HG03442 (cell line): ENCODE data around the gene SNX20.

ENCODE experiments used
- ATAC-seq: cut with Tn5 transposase; IDR thresholded peaks from one replicate; pipeline ENCODE4 v1.9.1; 2021; ENCODE audit warnings: mild to moderate bottlenecking, moderate library complexity; ENCODE audit not compliant: unreplicated experiment

Gene SNX20

DNA sequence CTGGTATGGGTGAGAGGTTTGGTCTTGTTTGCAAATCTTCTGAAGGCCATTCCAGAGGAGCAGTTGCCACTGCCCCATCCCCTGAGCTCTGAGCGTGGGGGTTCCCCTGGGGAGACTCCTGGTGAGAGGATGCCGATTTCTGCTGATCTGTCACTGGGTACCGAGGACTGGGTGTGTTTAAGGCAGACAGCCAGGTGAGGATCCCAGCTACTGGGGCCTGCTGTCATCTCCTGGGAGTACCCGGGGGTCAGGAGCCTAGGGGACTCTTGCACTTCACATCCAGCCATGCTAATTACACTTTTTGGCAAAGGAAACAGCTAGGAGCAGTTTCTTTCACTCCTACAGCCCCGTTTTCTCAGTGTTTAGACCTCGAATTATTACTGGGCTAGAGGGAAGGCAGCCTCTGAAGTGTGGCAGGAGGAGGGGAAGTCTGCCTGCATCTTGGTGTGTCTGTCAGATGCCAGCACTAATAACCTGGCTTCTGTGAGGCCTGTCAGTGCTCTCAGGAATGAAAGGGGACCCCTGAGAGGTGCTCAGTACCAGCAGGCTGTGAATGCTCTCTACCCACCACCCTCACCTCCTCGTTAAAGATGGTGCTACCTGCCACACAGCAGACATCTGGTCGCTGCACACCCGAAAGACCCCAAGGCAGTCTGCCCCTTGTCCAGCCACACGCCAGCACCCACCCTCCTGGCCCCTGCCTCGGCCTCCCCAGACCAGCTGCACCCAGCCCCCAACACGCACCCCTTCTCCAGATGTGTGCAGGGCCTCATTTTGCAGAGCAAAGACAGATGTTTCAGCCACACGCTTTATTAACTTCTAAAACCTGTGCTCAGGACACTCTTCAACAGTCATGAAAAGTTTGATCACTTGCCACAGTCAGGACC, 43.2 kb downstream of the SNX20 start:
- ATAC-seq, result no peak

DNA sequence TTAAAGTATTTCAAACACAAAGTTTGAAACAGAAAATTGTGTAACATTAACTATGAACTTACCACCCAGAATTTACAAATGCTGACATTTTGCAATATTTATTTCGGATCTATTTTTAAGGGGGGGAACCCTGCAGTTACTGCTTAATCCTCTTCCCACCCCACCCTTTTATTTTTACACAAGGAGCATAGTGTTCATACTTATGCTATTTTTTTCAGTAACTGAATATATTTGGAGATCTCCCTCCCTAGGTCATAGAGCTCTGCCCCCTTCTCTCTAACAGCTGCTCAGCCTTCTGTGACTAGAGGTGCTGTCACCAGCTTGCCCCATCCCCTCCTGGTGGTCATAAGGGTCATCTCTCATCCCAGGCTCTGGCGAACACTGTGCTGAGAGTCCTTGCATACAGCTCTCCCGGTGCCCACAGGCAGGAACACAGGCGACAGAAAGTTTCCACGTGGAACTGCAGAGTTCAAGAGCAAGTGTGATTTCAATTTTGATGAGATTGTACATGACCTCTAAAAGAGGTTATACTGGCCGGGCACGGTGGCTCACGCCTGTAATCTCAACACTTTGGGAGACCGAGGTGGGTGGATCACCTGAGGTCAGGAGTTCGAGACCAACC, 44.2 kb downstream of the SNX20 start:
- no peak for ATAC-seq

DNA sequence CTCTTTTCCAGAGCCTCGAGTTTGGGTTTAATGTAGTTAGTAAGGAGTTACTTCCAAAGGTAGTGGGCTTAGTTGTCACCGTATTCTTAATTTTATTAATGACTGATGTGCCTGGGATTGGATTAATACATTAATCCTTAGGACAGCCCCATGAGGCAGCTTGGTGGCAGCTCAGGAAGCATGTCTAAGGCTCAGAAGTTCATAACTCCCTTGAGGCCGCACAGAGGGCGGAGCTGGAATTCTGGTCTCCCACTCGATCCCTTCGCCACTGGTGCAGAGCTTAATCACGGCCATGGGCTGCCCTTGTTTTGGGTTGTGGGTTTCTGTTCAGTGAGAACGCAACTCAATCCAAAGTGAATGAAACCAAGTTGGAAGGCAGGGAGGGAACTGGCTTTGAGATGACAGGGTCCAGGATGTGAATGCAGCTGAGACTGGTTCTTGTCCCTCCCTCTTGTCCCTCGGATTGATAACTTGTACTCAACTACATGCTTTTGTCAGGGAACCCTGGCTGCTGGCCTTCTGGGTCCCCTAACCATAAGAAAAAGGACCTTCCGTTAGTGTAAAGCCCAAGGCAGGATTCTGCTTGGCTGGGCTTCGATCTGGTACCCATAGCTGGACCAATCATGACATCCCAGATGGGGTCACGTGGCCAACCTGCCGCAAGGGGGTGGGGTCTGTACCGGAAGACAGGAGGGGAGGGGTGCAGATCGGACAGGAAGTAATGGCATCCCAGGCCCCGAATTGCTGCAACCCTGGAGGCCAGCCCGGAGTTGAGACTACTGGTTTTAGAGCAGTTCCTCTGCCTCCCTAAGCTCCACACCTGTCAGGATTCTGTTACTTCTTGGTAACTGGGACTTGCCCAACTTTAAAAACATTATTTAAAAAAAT, 45.4 kb downstream of the SNX20 start:
- ATAC-seq, result no peak

DNA sequence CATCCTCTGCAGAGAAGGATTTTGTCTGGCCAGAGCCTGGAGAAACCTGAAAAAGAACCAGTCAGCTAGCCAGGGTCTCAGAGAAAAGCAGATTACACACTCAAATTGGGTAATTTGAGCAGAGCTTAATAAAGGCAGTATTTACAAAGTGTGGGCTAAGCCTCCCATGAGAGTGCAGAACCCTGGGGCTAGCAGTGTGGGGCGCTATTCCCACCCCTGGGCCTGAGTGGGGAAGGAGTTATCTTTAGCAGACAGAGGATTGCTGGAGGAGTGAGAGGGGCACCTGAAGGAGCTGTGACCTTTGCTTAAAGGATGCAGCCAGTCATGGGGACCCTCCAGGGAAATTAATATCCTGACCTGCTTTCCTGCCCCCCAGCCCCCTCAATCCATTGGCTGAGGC, 46.2 kb downstream of the SNX20 start:
- ATAC-seq, result no peak

DNA sequence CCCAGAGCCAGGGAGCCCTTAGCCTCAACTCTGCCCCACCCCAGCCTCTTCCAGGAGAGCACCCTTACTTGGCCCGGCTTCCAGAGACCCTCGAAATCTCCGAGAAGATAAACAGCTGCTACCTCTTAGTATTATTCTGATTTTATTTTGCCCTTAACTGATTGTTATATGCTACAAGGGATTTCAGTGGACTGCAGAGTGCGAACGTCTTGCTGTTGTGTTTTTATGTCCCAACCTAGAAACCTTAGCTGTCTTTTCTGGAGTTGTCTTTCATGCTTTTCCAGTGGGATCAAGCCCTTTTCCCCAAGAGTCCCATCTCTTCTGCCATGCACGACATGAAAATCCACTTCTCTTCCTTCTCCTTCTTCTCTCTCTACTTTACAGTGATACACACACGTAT, 47.0 kb downstream of the SNX20 start:
- ATAC-seq, result no peak

DNA sequence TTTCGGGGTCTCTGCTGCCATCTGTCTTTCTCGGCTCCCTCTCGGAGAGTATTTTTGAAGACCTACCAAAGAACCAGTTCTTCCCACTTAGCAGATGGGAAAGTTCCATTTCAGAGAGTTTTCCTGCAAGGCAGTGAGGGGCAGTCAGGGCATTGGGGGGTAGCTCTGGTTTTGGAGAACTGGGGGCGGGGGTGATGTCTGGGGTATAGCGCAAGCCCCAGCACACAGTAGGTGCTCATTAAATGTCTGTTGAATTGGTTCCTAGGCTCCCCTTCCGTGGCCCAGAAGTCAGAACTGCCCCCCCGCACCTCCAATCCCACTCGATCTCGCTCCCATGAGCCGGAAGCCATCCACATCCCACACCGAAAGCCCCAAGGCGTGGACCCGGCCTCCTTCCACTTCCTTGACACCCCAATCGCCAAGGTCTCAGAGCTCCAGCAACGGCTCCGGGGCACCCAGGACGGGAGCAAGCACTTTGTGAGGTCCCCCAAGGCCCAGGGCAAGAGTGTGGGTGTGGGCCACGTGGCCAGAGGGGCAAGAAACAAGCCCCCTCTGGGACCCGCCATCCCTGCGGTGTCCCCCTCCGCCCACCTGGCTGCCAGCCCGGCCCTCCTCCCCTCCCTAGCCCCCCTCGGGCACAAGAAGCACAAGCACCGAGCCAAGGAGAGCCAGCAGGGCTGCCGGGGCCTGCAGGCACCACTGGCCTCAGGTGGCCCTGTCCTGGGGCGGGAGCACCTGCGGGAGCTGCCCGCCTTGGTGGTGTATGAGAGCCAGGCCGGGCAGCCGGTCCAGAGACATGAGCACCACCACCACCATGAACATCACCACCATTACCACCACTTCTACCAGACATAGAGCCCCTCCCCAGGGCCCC, 47.9 kb downstream of the SNX20 start:
- no peak for ATAC-seq

DNA sequence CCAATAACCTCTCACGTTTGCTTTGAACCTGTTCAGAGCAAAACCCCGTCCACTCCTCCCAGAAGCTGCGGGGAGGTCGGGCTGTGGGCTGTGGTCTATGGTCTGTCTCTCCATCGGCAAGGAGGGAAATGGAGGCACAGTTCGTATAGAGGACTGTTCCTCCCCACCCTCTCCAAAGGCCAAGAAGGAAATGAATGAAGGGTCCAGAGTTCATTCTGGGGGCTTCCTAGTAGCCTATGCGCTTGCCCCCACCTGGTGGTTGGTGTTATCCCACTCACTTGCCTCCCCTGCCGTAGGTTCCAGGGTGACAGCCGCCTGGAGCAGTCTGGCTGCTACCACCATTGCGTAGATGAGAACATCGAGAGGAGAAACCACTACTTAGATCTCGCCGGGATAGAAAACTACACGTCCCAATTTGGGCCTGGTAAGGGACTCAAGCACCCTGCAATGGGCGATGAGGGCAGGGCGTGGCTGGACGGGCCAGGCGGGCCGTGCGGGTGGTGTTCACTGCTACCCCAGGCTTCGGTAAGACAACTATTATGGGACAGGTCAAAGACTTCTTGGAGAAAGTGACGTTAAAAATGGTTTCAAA, 49.0 kb downstream of the SNX20 start:
- no peak for ATAC-seq

DNA sequence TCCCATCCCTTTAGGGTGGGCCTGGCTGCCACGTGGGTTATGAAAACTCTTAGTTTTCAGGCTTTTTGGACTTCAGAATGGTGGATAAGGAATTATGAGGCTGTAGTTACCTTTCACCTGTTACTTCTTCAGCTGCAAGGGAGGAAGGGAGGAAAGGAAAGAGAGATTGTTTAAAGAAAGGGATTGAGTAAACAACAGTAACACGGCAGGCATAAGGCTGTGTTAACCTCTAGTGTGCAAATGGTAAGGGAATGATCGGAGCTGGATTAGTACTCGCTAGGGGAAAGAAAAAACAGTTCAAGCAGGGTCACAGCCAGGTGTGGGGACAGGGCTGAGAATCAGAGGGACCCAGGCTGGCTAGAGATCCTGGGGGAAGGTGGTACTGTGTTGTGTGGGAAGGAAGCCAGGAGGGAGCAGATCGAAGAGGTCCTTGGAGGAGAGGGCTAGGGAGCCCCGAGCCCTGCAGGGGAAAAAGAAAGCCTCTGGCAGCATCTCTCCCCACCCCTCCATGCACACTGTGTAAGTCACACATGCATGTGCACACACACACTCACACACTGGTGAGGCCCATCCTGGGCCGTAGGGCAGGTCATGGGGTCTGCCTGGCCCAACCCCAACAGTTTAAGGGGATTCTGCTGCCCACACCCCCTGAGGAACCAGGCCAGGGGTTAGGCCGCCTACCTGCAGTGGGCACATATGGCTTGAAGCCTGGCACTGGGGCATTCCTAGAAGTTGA, 49.7 kb downstream of the SNX20 start:
- no peak for ATAC-seq

DNA sequence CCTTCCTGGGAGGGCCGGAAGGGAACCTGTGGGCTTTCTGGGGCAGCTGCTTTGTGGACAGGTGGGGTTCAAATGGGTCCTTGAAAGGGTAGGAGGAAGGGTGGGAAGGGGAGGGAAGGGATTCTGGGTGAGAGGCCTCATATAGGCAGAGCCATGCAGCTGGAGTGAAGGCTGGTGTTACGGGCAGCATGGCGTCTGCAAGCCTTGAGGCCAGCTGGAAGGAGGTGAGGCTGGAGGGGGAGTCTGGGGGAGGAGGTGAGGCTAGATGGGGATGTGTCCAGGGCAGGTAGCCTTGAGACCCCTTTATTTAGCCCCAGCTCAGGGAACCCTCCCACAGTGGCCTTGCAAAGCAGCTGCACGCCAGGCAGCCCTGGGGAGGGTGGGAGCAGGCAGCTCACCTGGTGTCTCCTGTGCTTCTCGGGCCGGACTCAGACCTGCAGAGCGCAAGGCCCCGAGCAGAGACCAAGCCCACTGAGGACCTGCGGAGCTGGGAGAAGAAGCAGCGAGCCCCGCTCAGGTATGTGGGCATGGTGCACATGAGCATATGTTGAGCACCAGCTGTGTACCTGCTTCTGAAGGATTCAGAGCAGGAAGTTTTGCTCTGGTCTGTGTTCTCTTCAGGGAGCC, 50.6 kb downstream of the SNX20 start:
- no peak for ATAC-seq

DNA sequence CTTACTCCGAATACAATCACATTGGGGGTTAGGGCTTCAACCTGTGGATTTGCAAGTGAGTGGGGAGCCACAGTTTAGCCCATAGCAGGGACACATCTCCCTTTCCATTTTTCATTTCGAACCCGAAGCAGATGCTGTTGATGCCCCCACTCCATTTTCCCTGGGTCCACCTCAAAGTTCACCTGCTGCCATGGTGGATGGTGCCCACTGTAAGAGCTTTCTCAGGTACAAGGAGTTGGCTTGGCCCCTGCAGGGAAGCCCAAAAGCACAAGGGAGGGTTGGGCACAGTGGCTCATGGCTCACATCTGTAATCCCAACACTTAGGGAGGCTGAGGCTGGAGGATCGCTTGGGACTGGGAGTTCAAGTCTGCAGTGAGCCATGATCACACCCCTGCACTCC, 51.8 kb downstream of the SNX20 start:
- no peak for ATAC-seq

DNA sequence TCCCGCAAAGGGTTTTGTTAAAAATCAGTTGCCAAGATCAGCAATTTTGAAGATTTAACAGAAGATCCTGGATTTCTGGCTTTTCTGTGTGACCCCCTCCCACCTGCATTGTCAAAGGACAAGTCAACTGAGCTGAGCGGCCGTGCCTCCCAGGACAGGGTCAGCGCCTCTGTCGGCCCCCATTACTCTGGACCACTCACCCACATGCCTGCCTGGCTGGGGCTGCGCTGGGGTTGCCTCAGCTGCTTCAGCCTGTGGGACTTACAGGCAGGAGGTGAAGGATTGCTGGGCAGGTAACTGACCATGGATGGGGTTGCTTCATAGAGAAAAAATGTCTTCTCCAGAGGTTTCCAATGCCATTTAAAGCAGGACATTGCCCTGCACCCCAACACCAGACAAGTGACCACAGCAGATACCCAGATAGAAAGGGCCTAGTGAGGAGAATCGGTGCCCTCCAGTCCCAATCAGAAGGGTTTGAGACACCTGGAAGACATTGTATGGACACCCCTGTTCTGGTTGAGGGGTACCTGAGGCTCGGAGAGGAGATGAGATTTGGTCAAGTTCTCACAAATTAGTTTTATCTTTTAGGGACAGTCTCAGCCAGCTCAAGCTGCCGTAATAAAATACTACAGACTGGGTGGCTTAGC, 52.8 kb downstream of the SNX20 start:
- no peak for ATAC-seq

DNA sequence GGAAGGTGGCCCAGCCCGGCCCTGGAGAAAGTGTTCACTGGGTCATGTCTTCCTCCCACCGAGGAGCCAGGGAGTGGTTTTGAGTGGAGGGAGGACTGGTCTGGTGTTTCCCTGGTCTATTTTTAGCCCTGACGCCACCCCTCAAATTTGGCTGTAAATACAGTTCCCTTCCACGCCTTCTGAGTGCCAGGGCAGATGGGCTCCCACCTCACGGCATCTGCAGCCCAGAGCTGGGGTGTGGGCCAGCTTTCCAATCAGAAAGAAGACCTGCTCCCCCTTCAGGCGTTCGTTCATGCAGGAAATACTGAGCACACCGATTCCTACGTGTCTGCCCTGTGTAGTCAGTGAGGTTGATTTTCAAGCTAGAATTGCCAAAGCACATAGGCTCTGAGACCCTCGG, 53.7 kb downstream of the SNX20 start:
- no peak for ATAC-seq

DNA sequence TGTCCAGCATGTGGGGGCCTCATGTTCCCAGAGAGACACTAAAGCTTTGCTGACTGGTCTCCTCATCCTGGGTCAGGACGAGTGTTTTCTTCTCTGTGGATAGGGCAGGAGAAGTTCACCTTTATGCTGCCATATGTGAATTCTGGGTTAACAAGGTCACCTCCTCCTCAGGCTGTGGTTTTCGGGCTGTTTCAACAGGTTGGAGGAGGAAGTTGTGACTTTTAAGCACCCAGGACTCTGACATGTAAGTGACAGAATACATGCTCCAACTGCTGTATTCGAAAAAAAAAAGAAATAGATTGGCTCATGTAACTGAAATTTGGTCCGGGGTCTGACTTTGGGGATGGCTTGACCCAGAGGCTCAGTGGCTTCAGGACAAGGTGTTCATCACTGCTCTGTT, 54.2 kb downstream of the SNX20 start:
- ATAC-seq, result no peak

DNA sequence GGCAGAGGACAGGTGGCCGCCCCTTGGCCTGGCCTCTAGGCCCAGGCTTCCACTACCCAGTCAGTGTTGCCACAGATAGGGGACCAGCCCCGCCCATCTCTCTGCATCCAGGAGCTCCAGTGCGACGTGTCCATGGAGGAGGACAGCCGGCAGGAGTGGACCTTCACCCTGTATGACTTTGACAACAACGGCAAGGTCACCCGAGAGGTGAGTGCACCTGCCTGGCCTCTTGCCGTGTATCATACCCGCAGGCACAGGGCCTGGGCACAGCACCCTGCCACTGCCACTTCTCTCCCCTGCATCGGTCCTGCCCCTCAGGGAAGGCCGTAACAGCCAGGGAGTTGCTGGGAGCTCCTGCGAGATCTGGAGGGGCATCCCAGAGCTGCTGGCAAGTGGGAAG, 55.7 kb downstream of the SNX20 start:
- ATAC-seq, result no peak

DNA sequence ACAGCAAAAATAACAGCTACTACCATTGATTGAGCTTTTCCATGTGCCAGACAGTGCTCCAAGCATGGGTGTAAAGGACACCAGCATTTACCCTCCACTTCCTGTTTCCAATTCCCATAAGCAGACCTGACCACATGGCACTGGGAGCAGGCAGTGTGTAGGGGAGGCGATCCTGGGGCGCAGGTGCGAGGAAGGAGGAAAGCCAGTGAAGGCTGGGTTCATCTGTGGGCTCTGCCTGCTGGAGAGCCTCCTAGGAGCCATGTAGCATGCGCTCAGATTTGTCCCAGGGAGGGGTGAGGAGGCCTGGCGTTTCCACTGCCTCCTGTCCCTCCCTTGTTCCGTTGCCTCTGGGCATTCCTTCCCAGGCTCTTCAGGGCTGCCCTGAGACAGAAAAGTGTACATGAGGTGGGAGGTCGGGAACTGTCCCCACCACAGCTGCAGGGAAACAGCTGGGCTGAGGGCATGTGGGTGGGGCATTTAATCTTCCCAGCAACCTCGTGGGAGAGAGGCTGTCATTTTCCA, 56.6 kb downstream of the SNX20 start:
- ATAC-seq, result no peak

DNA sequence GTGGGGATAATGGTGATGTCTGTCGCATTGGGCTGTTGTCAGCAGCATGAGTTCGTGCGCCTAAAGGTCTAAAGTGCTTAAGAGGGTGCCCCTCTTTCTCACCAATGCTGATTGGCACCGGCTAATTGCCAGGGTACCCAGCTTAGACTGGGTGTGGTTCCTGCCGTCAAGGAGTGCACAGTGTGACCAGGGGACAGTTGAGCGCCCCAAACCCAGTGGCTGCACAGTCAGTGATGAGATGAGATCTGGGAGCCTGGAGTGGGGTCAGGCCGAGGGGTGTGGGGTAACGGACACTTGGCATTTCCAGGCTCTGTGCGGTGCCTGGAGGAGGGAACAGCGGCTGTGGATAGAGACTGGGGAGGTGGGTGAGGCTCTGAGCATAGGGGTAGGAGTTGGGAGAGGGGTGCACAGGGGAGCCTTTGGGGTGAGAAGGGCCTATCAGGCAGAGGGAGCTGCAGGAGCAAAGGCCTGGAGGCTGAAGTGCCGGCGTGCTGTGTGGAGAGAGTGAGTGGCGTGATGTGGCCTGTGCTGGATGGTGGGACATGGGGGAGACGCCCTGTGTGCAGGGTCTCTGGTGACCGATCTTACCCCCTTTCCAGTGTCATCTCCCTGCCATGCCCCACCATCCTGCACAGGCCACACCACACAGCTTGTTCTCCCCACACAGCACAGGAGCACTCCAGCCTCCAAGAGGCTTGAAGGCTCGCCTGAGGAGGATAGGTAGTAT, 58.3 kb downstream of the SNX20 start:
- no peak for ATAC-seq

DNA sequence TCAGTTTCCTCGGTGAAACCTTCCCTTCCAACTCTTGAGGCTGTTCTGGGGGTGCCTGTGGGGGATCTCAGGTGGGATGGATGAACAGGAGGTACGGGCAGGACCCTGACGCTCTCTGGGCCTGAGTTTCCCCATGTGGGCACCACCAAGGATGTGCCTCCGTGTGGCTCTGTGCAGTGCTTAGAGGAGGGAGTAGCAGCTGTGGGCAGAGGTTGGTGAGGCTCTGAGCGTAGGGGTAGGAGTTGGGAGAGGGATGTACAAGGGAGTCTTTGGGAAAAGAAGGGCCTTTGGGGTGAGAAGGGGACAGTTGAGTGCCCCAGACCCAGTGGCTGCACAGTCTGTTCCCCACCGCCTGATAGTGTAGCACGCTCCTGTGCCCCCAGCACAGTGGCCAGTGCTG, 59.1 kb downstream of the SNX20 start:
- no peak for ATAC-seq
